H4 (cell line): ENCODE results near the gene VPS41. TPM values are rescaled to one million over a fixed set of nuclear protein-coding genes. Genes with fewer than 3 reads are reported as not detected.
"Not testable (repeated sequence)": the region's sequence is repeated elsewhere in the genome, so short reads cannot be mapped to it uniquely, and the experiment has no call there.

ENCODE experiments used
- DNase-seq: peaks from one replicate; pipeline ENCODE4 v3.0.0-alpha.2; 2015; ENCODE audit warnings: low spot score
- total RNA-seq: library from RNA; depleted of rRNA; stranded (reverse); fragments of >200 nt; shearing (Covaris generic); gene quantifications from 2 replicates; pipeline ENCODE4 v1.2.3, GENCODE V29; 2014

VPS41 gene
- total RNA-seq, 1 experiment from 2014 or later: 132 TPM

GRCh38 chr7:38854947-38855346 is 54.0 kb downstream of the VPS41 start:
- not testable (repeated sequence) for DNase-seq

- no peak for DNase-seq
These were observed 57.7 kb downstream of the VPS41 start for GRCh38 chr7:38851321-38851720.

GRCh38 chr7:38846280-38846679 is 62.7 kb downstream of the VPS41 start:
- DNase-seq: no peak

- DNase-seq: no peak
These were observed 63.9 kb downstream of the VPS41 start for GRCh38 chr7:38844952-38845563.

- DNase-seq: no peak
These were observed 66.2 kb downstream of the VPS41 start for GRCh38 chr7:38842746-38843145.

GRCh38 chr7:38840736-38841460 is 68.1 kb downstream of the VPS41 start:
- peak; percentile 50 for DNase-seq

GRCh38 chr7:38839851-38840250 is 69.1 kb downstream of the VPS41 start:
- DNase-seq: no peak

GRCh38 chr7:38838725-38839385 is 70.1 kb downstream of the VPS41 start:
- DNase-seq: no peak

GRCh38 chr7:38834357-38834756 is 74.6 kb downstream of the VPS41 start:
- no peak for DNase-seq

GRCh38 chr7:38833329-38833728 is 75.7 kb downstream of the VPS41 start:
- no peak for DNase-seq

GRCh38 chr7:38831259-38831996 is 77.6 kb downstream of the VPS41 start:
- DNase-seq: no peak

- DNase-seq: no peak
These were observed 78.2 kb downstream of the VPS41 start for GRCh38 chr7:38830826-38831225.

- DNase-seq: no peak
These were observed 79.4 kb downstream of the VPS41 start for GRCh38 chr7:38829488-38830165.

- DNase-seq: no peak
These were observed 81.0 kb downstream of the VPS41 start for GRCh38 chr7:38828026-38828425.

- no peak for DNase-seq
These were observed 83.1 kb downstream of the VPS41 start for GRCh38 chr7:38825721-38826440.

GRCh38 chr7:38824948-38825347 is 84.0 kb downstream of the VPS41 start:
- no peak for DNase-seq

GRCh38 chr7:38822549-38822948 is 86.4 kb downstream of the VPS41 start:
- peak; percentile 39 for DNase-seq

GRCh38 chr7:38820571-38820970 is 88.4 kb downstream of the VPS41 start:
- DNase-seq: no peak

- no peak for DNase-seq
These were observed 89.5 kb downstream of the VPS41 start for GRCh38 chr7:38819463-38819862.

- no peak for DNase-seq
These were observed 91.5 kb downstream of the VPS41 start for GRCh38 chr7:38817526-38817925.

- DNase-seq: no peak
These were observed 95.2 kb downstream of the VPS41 start for GRCh38 chr7:38813768-38814167.
